Stimulated activated CD4-positive, alpha-beta T cell treated with anti-CD3 and anti-CD28 coated beads, Interleukin-12 subunit alpha, Interleukin-12 subunit beta, amount 100 ng/mL, for 48 hours (primary cell): ENCODE data around the gene RAB5A.
"Not testable (repeated sequence)": the region's sequence is repeated elsewhere in the genome, so short reads cannot be mapped to it uniquely, and the experiment has no call there.

Experiments
- DNase-seq, 3 donors: peaks; one replicate each; pipeline ENCODE4 v3.0.0-alpha.2; 2020; ENCODE audit warnings: low read depth in 2 of 3, low spot score in 1 of 3

Gene RAB5A

GRCh38 chr3:20023623-20024405, 76.9 kb downstream of the RAB5A start:
- no peak for DNase-seq

DNA sequence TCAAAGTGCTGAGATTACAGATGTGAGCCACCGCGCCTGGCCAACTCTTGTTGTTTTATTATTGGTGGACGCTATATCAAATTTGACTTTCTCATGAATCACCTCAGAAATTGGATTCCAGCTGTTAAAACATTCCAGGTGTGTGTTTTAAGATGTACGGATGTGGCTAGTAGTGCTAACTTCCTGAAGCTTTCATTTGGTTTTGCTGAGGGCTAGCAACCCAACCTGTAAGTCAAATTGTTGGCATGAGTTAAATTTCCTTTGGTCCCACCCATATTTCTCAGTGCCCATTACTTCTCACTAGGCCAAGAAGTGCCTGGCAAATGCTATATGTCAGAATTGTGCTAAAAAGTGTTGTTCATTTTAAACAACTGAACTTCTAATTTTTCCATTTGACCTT, 80.2 kb downstream of the RAB5A start:
- DNase-seq = no peak

- no peak for DNase-seq
Measured at GRCh38 chr3:20028905-20029331, 82.0 kb downstream of the RAB5A start.

DNA sequence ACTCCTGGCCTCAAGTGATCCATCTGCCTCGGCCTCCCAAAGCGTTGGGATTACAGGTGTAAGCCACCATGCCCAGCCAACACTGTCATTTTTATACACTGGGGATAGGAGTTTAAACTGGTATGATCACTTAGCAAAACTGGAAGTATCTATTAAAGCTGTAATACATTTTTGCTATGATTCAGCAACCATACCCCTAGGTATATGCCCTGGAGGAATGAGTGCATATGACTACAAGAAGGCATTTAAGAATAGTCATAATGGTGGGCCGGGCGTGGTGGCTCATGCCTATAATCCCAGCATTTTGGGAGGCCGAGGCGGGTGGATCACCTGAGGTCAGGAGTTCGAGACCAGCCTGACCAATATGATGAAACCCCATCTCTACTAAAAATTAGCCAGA, 85.0 kb downstream of the RAB5A start:
- not testable (repeated sequence) for DNase-seq
